Prostate gland (tissue), 2 donors: ENCODE measurements around the gene CORIN. TPM values are rescaled to one million over a fixed set of nuclear protein-coding genes. Genes with fewer than 3 reads are reported as not detected.

Experiments
- DNase-seq: peaks from one replicate; pipeline ENCODE4 v3.0.0-alpha.2; 2019; ENCODE audit warnings: low spot score
- H3K27ac ChIP-seq, 2 donors: fragments of 200-600 bp; sonication (generic); 2 replicates each; pipeline ENCODE4 v1.5.1; 2017 to 2019
- H3K27me3 ChIP-seq: fragments of 200-600 bp; sonication (generic); replicated peaks from 2 replicates; pipeline ENCODE4 v1.5.1; 2019; ENCODE audit not compliant: insufficient read depth
- H3K36me3 ChIP-seq, 2 donors: fragments of 200-600 bp; sonication (generic); 1 replicate in 1 of 2; 2 replicates in 1 of 2; pipeline versions ENCODE4 v1.5.1 to v1.8.1; 2017 to 2019
- H3K4me1 ChIP-seq: fragments of 200-600 bp; sonication (generic); replicated peaks from 2 replicates; pipeline ENCODE4 v1.5.1; 2019
- H3K4me3 ChIP-seq, 2 donors: fragments of 200-600 bp; sonication (generic); 2 replicates each; pipeline ENCODE4 v1.5.1; 2017 to 2019
- H3K9me3 ChIP-seq: fragments of 200-600 bp; sonication (generic); 2 replicates; pipeline ENCODE4 v1.5.1; 2017
- POLR2A ChIP-seq: fragments of 450-650 bp; IDR thresholded peaks from one replicate; pipeline ENCODE4 v1.6.1; 2016; ENCODE audit warnings: antibody characterized with exemption, mild to moderate bottlenecking
- POLR2AphosphoS5 ChIP-seq: sonication (generic); formaldehyde crosslinking; IDR thresholded peaks from one replicate; pipeline ENCODE4 v1.6.1; 2017; ENCODE audit warnings: antibody characterized with exemption
- WGBS: methylation state at CpG from one replicate; pipeline ENCODE4 v1.1.5; 2018; 5-methylcytosine and 5-hydroxymethylcytosine counted together
- intact Hi-C: fragments of 100-400 bp; cut with DNase I; formaldehyde crosslinking; loops from one replicate; pipeline ENCODE4 v1.14.2; 2022
- total RNA-seq, 2 donors: library from RNA; depleted of rRNA; stranded (reverse); fragments of >200 nt; gene quantifications; one replicate each; pipeline ENCODE4 v1.1.0, GENCODE V29; 2016
- TF ChIP-seq, protein P1 (sequence below), 4 experiments: fragments of 200-600 bp in 2 of 4; fragments of 450-650 bp in 2 of 4; sonication (generic) in 2 of 4; IDR thresholded peaks; 1 replicate in 3 of 4; 2 replicates in 1 of 4; pipeline ENCODE4 v1.5.1; 2016 to 2019; ENCODE audit warnings: antibody characterized with exemption in 4 of 4, mild to moderate bottlenecking in 2 of 4, moderate library complexity in 2 of 4

CORIN gene
- total RNA-seq, 2 donors from 2014 or later: 6.0 to 7.7 TPM

DNA sequence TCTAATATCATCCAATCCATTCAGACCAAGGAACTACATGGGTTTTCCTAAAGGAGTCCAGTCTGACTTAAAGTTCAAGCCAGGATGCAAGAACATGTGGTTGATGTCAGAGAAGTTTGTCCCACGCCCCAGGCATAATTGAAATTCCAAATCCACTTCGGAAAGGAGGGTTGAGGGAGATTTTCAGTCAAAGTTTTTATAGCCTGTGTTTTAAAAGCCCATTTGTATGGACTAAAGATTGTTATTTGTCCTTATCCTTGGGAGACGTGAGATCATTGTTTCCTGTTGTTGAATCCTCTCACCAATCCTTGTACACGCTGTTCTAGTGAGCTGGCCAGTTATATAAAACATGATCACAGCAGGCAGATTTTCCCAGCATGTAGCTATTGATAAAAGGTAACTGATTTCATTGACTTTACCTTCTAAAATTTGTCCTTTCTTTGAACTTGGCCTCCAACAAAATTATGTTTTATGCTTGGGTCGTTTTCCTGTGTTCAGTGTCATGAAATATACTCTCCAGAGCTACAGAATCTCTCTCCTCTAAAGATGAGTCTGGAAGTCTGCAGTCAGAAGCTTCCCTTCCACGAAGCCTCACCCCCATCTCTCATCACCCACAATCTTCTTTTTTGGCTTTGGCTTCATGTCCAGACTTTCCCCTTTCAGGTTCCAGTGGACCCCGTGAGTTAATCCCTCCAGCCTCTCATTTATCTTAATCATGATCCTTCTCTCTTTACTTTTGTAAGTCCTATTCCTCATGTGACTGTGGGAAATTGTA is 259.9 kb downstream of the CORIN start:
- H3K27ac ChIP-seq: peak overlapping the region; percentile 61 to 66
- no peaks in the 10 kb centered on the region for H3K4me1 ChIP-seq
- peaks cover 0 to 4% of the 10 kb centered on the region in 2 donors for H3K36me3 ChIP-seq
- no peaks in the 10 kb centered on the region for H3K9me3 ChIP-seq
- intact Hi-C loops: no loop called here
- 46% methylated on average over 7 of the region's 7 CpGs for WGBS
- DNase-seq: no peak
- H3K4me3 ChIP-seq: no peak overlapping the region
- H3K27me3 ChIP-seq: no peaks in the 10 kb centered on the region
- TF ChIP-seq POLR2A: no peak
- TF ChIP-seq POLR2AphosphoS5: peak; percentile 56

DNA sequence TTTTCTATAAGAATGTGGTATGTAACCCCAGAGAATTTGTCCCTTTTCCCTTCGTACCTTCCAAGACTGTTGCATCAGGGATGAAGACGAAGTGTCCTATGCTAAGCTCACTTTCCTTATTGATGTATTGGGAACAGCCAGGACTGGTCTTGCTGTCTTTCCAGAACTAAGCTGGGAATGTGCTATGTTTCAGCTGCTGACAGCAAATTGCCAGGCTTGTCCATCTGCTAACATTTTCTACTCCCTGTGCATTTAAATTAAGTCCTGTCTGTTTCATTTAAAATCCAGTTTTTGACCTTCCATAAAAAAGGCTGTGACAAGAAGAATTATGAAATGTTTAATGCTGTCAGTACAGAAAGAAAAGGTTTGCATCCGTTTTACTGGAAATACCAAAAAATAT is 264.9 kb downstream of the CORIN start:
- Histone ChIP-seq H3K27ac (no peak overlapping the region), H3K4me1 (no peaks in the 10 kb centered on the region), H3K36me3 (no peaks in the 10 kb centered on the region), H3K9me3 (no peaks in the 10 kb centered on the region), H3K4me3 (no peak overlapping the region), H3K27me3 (no peaks in the 10 kb centered on the region)
- intact Hi-C loops: no loop called here
- TF ChIP-seq POLR2AphosphoS5: no peak
- TF ChIP-seq, protein P1, sequence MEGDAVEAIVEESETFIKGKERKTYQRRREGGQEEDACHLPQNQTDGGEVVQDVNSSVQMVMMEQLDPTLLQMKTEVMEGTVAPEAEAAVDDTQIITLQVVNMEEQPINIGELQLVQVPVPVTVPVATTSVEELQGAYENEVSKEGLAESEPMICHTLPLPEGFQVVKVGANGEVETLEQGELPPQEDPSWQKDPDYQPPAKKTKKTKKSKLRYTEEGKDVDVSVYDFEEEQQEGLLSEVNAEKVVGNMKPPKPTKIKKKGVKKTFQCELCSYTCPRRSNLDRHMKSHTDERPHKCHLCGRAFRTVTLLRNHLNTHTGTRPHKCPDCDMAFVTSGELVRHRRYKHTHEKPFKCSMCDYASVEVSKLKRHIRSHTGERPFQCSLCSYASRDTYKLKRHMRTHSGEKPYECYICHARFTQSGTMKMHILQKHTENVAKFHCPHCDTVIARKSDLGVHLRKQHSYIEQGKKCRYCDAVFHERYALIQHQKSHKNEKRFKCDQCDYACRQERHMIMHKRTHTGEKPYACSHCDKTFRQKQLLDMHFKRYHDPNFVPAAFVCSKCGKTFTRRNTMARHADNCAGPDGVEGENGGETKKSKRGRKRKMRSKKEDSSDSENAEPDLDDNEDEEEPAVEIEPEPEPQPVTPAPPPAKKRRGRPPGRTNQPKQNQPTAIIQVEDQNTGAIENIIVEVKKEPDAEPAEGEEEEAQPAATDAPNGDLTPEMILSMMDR (IDR thresholded peaks at IDR 0.05): no peak
- TF ChIP-seq POLR2A: no peak
- WGBS: 62% methylated on average over 3 of the region's 3 CpGs
- DNase-seq: no peak

DNA sequence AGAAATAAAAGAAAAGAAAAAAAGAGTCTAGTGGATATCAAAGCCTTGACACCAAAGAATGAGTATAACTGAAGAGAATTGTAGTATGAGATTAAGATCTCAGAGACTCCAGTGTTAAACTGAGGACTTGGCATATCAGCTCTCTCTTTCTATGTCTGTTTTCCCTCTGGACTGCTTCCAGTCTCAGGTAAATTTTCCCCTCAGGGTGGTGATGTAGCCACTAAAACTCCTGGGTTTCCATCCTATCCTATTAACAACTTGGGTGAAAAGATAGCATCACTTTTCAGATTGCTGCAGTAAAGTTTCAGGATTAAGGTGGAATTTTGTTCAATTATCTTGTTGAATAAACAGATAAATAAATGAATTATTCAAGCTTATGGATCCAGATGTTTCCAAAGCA is 267.1 kb downstream of the CORIN start:
- H3K27me3 ChIP-seq: no peaks in the 10 kb centered on the region
- no peak overlapping the region for H3K27ac ChIP-seq
- H3K36me3 ChIP-seq: peaks cover 0 to 3% of the 10 kb centered on the region in 2 donors
- H3K9me3 ChIP-seq: no peaks in the 10 kb centered on the region
- no peak overlapping the region for H3K4me3 ChIP-seq
- no peak for DNase-seq
- TF ChIP-seq, protein P1 (IDR thresholded peaks at IDR 0.05): no peak
- TF ChIP-seq POLR2AphosphoS5: no peak
- no peak for TF ChIP-seq POLR2A
- intact Hi-C loops: no loop called here
- H3K4me1 ChIP-seq: no peaks in the 10 kb centered on the region

DNA sequence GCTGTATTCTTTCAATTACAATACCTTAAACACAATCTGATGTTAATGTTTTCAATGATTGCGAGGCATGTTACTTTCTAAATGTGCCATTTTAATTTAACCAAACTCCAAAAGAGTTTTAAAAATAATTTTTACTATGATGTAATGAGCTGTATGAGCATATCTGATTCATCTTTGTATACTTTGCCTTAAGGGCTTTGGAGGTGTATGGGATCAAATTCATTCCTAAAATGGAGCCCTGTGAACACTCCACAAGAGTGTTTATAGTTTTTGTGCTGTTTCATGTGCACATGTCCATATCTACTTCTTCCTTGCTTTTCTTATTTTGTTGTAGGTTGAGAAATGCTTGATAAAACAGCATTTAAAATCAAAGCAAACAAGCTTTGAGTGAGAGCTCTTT is 270.4 kb downstream of the CORIN start:
- no peak overlapping the region for H3K27ac ChIP-seq
- no peak overlapping the region for H3K4me3 ChIP-seq
- no peaks in the 10 kb centered on the region for H3K9me3 ChIP-seq
- 93% methylated on average over 1 of the region's 1 CpG for WGBS
- no peaks in the 10 kb centered on the region for H3K27me3 ChIP-seq
- H3K4me1 ChIP-seq: no peaks in the 10 kb centered on the region
- DNase-seq: no peak
- peaks cover 0 to 3% of the 10 kb centered on the region in 2 donors for H3K36me3 ChIP-seq
- TF ChIP-seq, protein P1 (IDR thresholded peaks at IDR 0.05): no peak
- TF ChIP-seq POLR2A: no peak
- no peak for TF ChIP-seq POLR2AphosphoS5
- intact Hi-C loops: no loop called here

DNA sequence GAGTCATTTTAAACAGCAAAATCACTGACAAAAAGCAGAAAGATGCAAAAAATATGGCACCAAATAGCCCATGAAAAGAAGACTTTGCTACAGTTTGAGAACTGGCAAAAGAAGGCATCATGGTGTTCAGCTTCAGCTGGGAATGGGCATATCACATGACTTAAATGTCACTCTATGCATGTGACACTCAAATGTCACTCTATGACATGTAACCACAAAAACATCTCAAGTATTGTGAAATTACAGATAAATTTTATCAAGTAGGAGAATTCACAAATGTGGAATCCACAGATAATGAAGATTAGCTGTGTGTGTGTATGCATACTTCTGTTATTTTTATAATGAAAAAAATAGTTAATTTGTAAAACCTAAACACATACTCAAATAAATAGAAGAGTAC is 270.9 kb downstream of the CORIN start:
- Histone ChIP-seq H3K9me3 (no peaks in the 10 kb centered on the region), H3K36me3 (peaks cover 0 to 3% of the 10 kb centered on the region in 2 donors), H3K27me3 (no peaks in the 10 kb centered on the region), H3K4me3 (no peak overlapping the region), H3K27ac (no peak overlapping the region), H3K4me1 (no peaks in the 10 kb centered on the region)
- TF ChIP-seq POLR2AphosphoS5 (no peak), POLR2A (no peak)
- TF ChIP-seq, protein P1 (IDR thresholded peaks at IDR 0.05): no peak
- DNase-seq: no peak
- intact Hi-C loops: no loop called here
